GM12878 (cell line): ENCODE results near the gene STEAP4. TPM values are rescaled to one million over a fixed set of nuclear protein-coding genes. Genes with fewer than 3 reads are reported as not detected.
A peak's percentile ranks its signal among the peaks of the same experiment; 100 is the strongest.

ENCODE experiments used
- ATAC-seq: fragments of 200-7000 bp; cut with Tn5 transposase; 3 replicates; pipeline ENCODE4 v1.9.1; 2020; ENCODE audit warnings: mild to moderate bottlenecking, moderate library complexity
- BruUV-seq: library from RNA; stranded (reverse); fragments of 400-500 nt; replicated peaks from 2 replicates; lab custom pipeline; 2021; lab: Mats Ljungman, UMichigan
- CTCF ChIA-PET: fragments of 300-600 bp; sonication (Branson Sonifier 250); formaldehyde crosslinking; extraction: SDS; loops from one replicate; lab custom pipeline; 2021; ENCODE audit warnings: inconsistent platforms; lab: Yijun Ruan, JAX
- POLR2A ChIA-PET: fragments of 350-600 bp; formaldehyde crosslinking; extraction: SDS; loops from one replicate; lab custom pipeline; 2021; ENCODE audit warnings: inconsistent platforms; lab: Charles Lee
- RAD21 ChIA-PET: fragments of 300-600 bp; sonication (Branson Sonifier 250); formaldehyde crosslinking; loops from one replicate; lab custom pipeline; 2023; ENCODE audit warnings: antibody characterized with exemption; ENCODE audit not compliant: unreplicated experiment; lab: Charles Lee
- SMC1A ChIA-PET: fragments of 300-600 bp; sonication (Branson Sonifier 250); formaldehyde crosslinking; loops from one replicate; lab custom pipeline; 2023; ENCODE audit not compliant: unreplicated experiment, uncharacterized antibody; lab: Charles Lee
- DNase-seq: peaks from one replicate; pipeline ENCODE4 v3.0.0-alpha.2; 2011; ENCODE audit warnings: low read depth, low spot score
- FAIRE-seq: peaks from 3 replicates; lab custom pipeline; 2011; peaks lifted over from hg19 to GRCh38; lab: Jason Lieb, UNC
- H2AFZ ChIP-seq: 2 replicates; pipeline ENCODE4 v1.6.0; 2011; ENCODE audit warnings: low read depth, low read length, control low read depth; ENCODE audit not compliant: control insufficient read depth
- H3K27ac ChIP-seq: 2 replicates; pipeline ENCODE4 v1.5.1; 2011; ENCODE audit warnings: control low read depth; ENCODE audit not compliant: control insufficient read depth, insufficient read depth
- H3K27me3 ChIP-seq, 2 experiments: replicated peaks in 1 of 2; 2 replicates each; pipeline versions ENCODE4 v1.6.0 to v1.6.1; 2011; ENCODE audit warnings: low read length in 1 of 2; ENCODE audit not compliant: control insufficient read depth in 2 of 2, insufficient read depth in 2 of 2
- H3K36me3 ChIP-seq, 2 experiments: 2 replicates each; pipeline ENCODE4 v1.5.1; 2011; ENCODE audit warnings: low read length in 1 of 2; ENCODE audit not compliant: control insufficient read depth in 2 of 2, insufficient read depth in 2 of 2
- H3K4me1 ChIP-seq: 2 replicates; pipeline ENCODE4 v1.6.1; 2011; ENCODE audit warnings: mild to moderate bottlenecking, low read length, moderate library complexity, mixed read lengths; ENCODE audit not compliant: control insufficient read depth, insufficient read depth
- H3K4me2 ChIP-seq: 2 replicates; pipeline ENCODE4 v1.6.0; 2011; ENCODE audit warnings: control low read depth; ENCODE audit not compliant: control insufficient read depth, insufficient read depth
- H3K4me3 ChIP-seq: fragments of 200-600 bp; sonication (generic); 2 replicates; pipeline ENCODE4 v1.5.1; 2016
- H3K79me2 ChIP-seq: 2 replicates; pipeline ENCODE4 v1.6.0; 2011; ENCODE audit warnings: low read length; ENCODE audit not compliant: control insufficient read depth, insufficient read depth
- H3K9ac ChIP-seq: 2 replicates; pipeline ENCODE4 v1.8.0; 2011; ENCODE audit warnings: low read length, control low read depth, mixed read lengths; ENCODE audit not compliant: control insufficient read depth, insufficient read depth
- H3K9me3 ChIP-seq: replicated peaks from 3 replicates; pipeline ENCODE4 v1.5.1; 2011; ENCODE audit warnings: mild to moderate bottlenecking, low read length; ENCODE audit not compliant: control insufficient read depth, insufficient read depth
- H4K20me1 ChIP-seq: 2 replicates; pipeline ENCODE4 v1.6.0; 2011; ENCODE audit not compliant: control insufficient read depth, insufficient read depth
- ATF2 ChIP-seq: IDR thresholded peaks from 2 replicates; pipeline ENCODE4 v1.6.1; 2012; ENCODE audit warnings: low read length, inconsistent platforms
- ATF3 ChIP-seq: IDR thresholded peaks from 2 replicates; pipeline ENCODE4 v1.6.1; 2011; ENCODE audit warnings: low read depth, mild to moderate bottlenecking, low read length, moderate library complexity, borderline replicate concordance; ENCODE audit errors: extremely low read depth
- CTCF ChIP-seq, 3 experiments: IDR thresholded peaks in 2 of 3; conservative IDR thresholded peaks in 1 of 3; 2 replicates each; pipeline ENCODE4 v1.5.1; 2011; ENCODE audit warnings: low read depth in 3 of 3, low read length in 3 of 3, mild to moderate bottlenecking in 3 of 3, control low read depth in 2 of 3, moderate library complexity in 2 of 3, inconsistent platforms in 1 of 3, mixed read lengths in 1 of 3; ENCODE audit not compliant: control insufficient read depth in 2 of 3, insufficient read depth in 1 of 3; ENCODE audit errors: extremely low read depth in 1 of 3
- E2F4 ChIP-seq: IDR thresholded peaks from 2 replicates; pipeline ENCODE4 v1.6.1; 2012; ENCODE audit warnings: low read depth, low read length, improper control_type of control experiment
- JUND ChIP-seq: IDR thresholded peaks from 2 replicates; pipeline ENCODE4 v1.6.1; 2012; ENCODE audit warnings: low read depth, mild to moderate bottlenecking, low read length, improper control_type of control experiment, moderate library complexity
- PBX3 ChIP-seq: IDR thresholded peaks from 2 replicates; pipeline ENCODE4 v1.6.1; 2011; ENCODE audit warnings: mild to moderate bottlenecking, low read depth, low read length, moderate library complexity; ENCODE audit not compliant: insufficient replicate concordance
- RAD21 ChIP-seq: IDR thresholded peaks from 2 replicates; pipeline ENCODE4 v1.6.1; 2011; ENCODE audit warnings: mild to moderate bottlenecking, low read depth, low read length, moderate library complexity; ENCODE audit not compliant: insufficient read depth
- RUNX3 ChIP-seq: IDR thresholded peaks from 2 replicates; pipeline ENCODE4 v1.6.1; 2012; ENCODE audit warnings: low read length, inconsistent platforms
- SKIL ChIP-seq: fragments of 450-650 bp; IDR thresholded peaks from 2 replicates; pipeline ENCODE4 v1.6.1; 2017; ENCODE audit warnings: mild to moderate bottlenecking, low read depth, inconsistent platforms; ENCODE audit not compliant: poor library complexity, severe bottlenecking
- SMARCA5 ChIP-seq: fragments of 450-650 bp; IDR thresholded peaks from 2 replicates; pipeline ENCODE4 v1.6.1; 2017; ENCODE audit warnings: mild to moderate bottlenecking
- SMC3 ChIP-seq: IDR thresholded peaks from 2 replicates; pipeline ENCODE4 v1.6.1; 2011; ENCODE audit warnings: low read length, improper control_type of control experiment, borderline replicate concordance
- WGBS: methylation state at CpG from one replicate; pipeline ENCODE4 v1.1.6; 2016; ENCODE audit warnings: low lambda C conversion rate; ENCODE audit not compliant: insufficient replicate concordance, insufficient coverage; ENCODE audit errors: missing lambda C conversion rate; 5-methylcytosine and 5-hydroxymethylcytosine counted together
- in situ Hi-C: fragments of 300-500 bp; cut with MboI; formaldehyde crosslinking; loops from 9 replicates; pipeline ENCODE4 v1.14.3; 2018; ENCODE audit warnings: mixed read lengths
- intact Hi-C: fragments of 100-400 bp; cut with micrococcal nuclease; formaldehyde crosslinking; loops from one replicate; pipeline ENCODE4 v1.14.2; 2022; ENCODE audit not compliant: unreplicated experiment
- polyA plus RNA-seq, 11 experiments: library from polyadenylated mRNA; depleted of rRNA in 4 of 11; unstranded in 6 of 11; stranded (reverse) in 5 of 11; fragments of >200 nt; fragmentation: Nextera tagmentation in 4 of 11; fragmentation: Illumina TruSeq in 1 of 11; extraction: Ambion mirVana in 4 of 11; extraction: Trizol in 1 of 11; gene quantifications; 1 replicate in 1 of 11; 2 replicates in 10 of 11; pipeline versions ENCODE4 v1.2.1 to v1.2.3, GENCODE V29; 2011 to 2016; ENCODE audit warnings: inconsistent platforms in 2 of 11, missing spikeins in 2 of 11, low read depth in 1 of 11
- total RNA-seq, 4 experiments: library from RNA; depleted of rRNA in 3 of 4; stranded (reverse); fragments of >200 nt in 3 of 4; fragmentation: Illumina TruSeq in 1 of 4; extraction: Trizol in 1 of 4; gene quantifications; 2 replicates each; pipeline versions ENCODE4 v1.2.1 to v1.2.3, GENCODE V29; 2013 to 2021

STEAP4 gene
- total and polyA plus RNA-seq, 10 of the 15 experiments (the other 5 are each of a cell fraction or from before 2014, with no cell fraction given) = 0.13 TPM; not detected in 9

GRCh38 chr7:88243345-88243909, 63.3 kb downstream of the STEAP4 start:
- TF ChIP-seq SMARCA5 (peak; percentile 46; the same call in 1 of the 2 replicates), ATF3 (no peak), RUNX3 (0 out of 2 replicates have a peak, but pooled peaks have one; percentile 13), SMC3 (peak; percentile 79; the same call in 1 of the 2 replicates), SKIL (peak; percentile 17), JUND (no peak), RAD21 (peak; percentile 86), E2F4 (no peak), CTCF (IDR thresholded peaks at IDR 0.05 in 2 of 3, conservative IDR thresholded peaks at IDR 0.05 in 1 of 3; ENCODE audit: control insufficient read depth in 2 of 3, extremely low read depth in 1 of 3, insufficient read depth in 1 of 3, low read depth in 3 of 3, low read length in 3 of 3) (peak; percentile 57 to 83 (median 65)), PBX3 (no peak), ATF2 (no peak)
- H3K4me2 ChIP-seq = no peak overlapping the region
- ChIA-PET CTCF (interaction anchor here (0.5 to 5.1 kb wide), 47 partner anchors 9 to 1579 kb away, joined by 3 to 129 read pairs (median 4); no protein-coding TSS in a partner anchor), SMC1A (interaction anchor here (0.6 to 5.1 kb wide), 37 partner anchors 8 to 1379 kb away, joined by 3 to 89 read pairs (median 4); no protein-coding TSS in a partner anchor), RAD21 (interaction anchor here (0.7 to 4.7 kb wide), 25 partner anchors 9 to 1380 kb away, joined by 3 to 81 read pairs (median 5); partner anchors contain the start of gene SRI), POLR2A (interaction anchor here (0.9 kb wide), 1 partner anchor 114 kb away, joined by 3 read pairs; no protein-coding TSS in a partner anchor)
- ATAC-seq (peak; percentile 86), DNase-seq (peak; percentile 7), FAIRE-seq (peak; percentile 89)
- no peaks in the 10 kb centered on the region for H3K79me2 ChIP-seq
- H3K4me3 ChIP-seq = no peak overlapping the region
- no peaks in the 10 kb centered on the region for H3K4me1 ChIP-seq
- H3K27me3 ChIP-seq = no peaks in the 10 kb centered on the region
- BruUV-seq = no TSS peak
- H3K9me3 ChIP-seq = no peaks in the 10 kb centered on the region
- H4K20me1 ChIP-seq = no peaks in the 10 kb centered on the region
- no peak overlapping the region for H2AFZ ChIP-seq
- in situ Hi-C loops (loop anchor here (10.0 to 25.0 kb wide), 2 partner anchors 594 to 1381 kb away; no protein-coding TSS in a partner anchor), intact Hi-C loops (loop anchor here (1.0 to 5.0 kb wide), 5 partner anchors 115 to 1379 kb away; no protein-coding TSS in a partner anchor)
- 43% methylated on average over 2 of the region's 2 CpGs for WGBS
- no peaks in the 10 kb centered on the region for H3K36me3 ChIP-seq
- no peak overlapping the region for H3K27ac ChIP-seq
- no peak overlapping the region for H3K9ac ChIP-seq
